Activated gamma-delta T cell (primary cell): ENCODE data around the gene UNC93A.
"Not testable (repeated sequence)": the region's sequence is repeated elsewhere in the genome, so short reads cannot be mapped to it uniquely, and the experiment has no call there.

Source experiments
- DNase-seq: peaks from one replicate; lab custom pipeline; 2025; lab: John Stamatoyannopoulos, UW

The UNC93A gene

DNA sequence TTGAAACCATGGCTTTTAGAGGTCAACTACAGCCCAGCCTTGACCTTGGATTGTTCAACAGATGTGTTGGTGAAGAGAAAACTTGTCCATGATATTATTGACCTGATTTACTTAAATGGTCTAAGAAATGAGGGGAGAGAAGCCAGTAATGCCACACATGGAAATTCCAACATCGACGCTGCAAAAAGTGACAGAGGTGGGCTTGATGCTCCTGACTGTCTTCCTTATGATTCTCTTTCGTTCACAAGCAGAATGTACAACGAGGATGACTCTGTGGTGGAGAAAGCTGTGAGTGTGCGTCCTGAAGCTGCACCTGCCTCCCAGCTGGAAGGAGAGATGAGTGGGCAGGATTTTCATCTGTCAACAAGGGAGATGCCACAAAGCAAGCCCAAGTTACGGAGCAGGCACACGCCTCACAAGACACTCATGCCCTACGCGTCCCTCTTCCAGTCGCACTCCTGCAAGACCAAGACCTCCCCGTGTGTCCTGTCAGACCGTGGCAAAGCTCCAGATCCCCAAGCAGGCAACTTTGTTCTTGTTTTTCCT is 50.0 kb downstream of the UNC93A start:
- DNase-seq, result no peak

- DNase-seq, result no peak
Measured at GRCh38 chr6:167341665-167342655, 50.8 kb downstream of the UNC93A start.

GRCh38 chr6:167342879-167343610 is 51.9 kb downstream of the UNC93A start:
- no peak for DNase-seq

GRCh38 chr6:167345348-167345747 is 54.2 kb downstream of the UNC93A start:
- DNase-seq, result no peak

DNA sequence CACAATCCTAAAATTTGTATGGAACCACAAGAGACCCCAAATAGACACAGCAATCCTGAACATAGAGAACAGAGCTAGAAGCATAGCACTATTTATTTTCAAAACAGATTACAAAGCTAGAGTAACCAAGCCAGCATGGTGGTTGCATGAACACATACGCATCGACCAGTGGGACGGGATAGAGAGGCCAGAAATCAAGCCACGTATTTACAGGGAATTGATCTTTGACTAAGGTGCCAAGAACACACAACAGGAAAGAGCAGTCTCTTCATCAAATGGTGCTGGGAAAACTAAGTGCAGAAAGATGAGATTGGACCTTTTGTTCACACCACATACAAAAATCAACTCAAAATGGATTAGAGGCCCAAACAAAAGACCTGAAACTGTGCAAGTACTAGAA is 54.8 kb downstream of the UNC93A start:
- no peak for DNase-seq

- DNase-seq, result no peak
Measured at GRCh38 chr6:167347226-167347625, 56.1 kb downstream of the UNC93A start.

GRCh38 chr6:167349631-167350274 is 58.6 kb downstream of the UNC93A start:
- DNase-seq, result no peak

- no peak for DNase-seq
Measured at GRCh38 chr6:167350275-167350696, 59.2 kb downstream of the UNC93A start.

DNA sequence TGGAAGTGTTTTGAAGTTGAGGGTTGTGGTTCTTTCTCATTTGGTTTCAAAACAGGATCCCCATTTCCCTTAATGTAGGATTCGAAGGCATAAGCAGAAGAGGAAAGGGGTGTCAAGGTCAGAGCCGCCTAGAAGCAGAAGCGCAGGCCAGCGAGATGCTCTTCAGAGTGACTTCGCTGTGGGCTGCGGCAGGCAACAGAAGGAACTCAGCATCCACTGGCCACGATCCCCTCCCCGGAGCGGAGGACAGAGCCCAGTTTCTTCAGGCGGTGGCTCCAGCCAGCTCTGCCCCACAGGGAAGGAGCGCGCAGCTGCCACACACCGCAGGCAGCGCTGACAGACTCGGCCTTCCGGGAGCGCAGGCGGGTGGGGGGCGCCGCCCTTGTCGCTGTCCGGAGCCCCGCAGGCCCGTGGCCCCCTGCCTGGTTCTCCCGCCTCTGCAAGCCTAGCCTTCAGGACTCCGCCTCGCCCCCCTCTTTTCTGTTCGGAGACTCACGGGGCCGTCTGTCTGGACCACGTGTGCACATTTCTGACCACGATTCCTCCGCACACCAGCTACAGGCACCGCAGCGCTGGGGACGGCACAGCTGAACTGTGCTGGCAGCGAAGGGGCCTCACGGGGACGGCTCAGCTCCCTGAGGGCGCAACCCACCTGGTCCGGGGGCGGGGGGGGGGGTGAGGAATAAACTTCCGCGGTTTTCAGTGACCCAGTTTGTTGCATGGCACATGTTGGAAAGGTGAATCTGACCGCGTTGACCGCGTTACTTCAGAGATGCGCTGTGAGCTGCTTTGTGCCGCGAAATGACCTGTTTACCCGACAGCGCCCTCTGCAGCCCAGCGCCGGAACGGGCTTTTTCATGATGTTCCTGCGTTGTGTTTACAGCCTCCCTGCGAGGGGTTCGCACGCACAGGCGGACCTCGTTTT is 59.9 kb downstream of the UNC93A start:
- DNase-seq, result peak; percentile 57

DNA sequence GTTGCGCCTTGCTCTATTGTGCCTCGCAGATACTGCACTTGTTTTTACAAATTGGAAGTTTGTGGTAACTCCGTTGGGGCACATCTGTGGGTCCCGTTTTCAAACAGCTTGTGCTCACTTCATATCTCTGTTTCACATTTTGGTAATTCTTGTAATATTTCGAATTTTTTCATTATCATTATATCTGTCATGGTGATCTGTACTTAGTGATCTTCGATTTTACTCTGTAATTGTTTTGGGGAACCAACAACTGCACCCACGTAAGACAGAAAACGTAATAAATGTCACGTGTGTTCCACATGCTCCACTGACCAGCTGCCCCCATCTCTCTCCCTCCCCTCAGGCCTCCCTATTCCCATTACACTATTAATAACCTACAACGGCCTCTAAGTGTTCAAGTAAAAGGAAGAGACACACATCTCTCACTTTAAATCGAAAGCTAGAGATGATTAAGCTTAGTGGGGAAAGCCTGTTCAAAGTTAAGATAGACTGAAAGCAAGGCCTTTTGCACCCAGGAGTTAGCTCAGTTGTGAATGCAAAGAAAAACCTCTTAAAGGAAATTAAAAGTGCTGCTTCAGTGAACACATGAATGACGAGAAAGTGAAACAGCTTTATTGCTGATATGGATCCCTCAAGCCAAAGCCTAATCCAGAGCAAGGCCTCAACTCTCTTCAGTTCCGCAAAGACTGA is 60.7 kb downstream of the UNC93A start:
- no peak for DNase-seq

DNA sequence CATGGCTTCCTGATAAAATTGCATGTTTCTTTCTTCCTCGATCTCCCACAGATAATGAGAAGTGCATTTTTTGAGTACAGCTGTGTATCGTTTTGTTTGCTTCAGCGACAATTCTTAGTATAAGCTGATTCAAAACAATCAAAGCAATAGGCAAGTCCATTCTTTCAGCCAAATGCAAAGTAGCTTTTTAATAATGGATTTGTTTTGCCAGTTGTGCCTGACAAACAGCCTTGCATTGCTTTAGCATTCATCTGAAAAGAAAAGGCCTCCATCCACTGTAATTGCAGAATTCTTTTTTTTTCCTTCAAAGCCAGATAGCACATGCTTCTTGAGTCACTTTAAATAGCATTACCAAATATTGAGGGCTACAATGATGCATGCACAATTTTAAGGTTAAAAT is 65.8 kb downstream of the UNC93A start:
- DNase-seq, result no peak

DNA sequence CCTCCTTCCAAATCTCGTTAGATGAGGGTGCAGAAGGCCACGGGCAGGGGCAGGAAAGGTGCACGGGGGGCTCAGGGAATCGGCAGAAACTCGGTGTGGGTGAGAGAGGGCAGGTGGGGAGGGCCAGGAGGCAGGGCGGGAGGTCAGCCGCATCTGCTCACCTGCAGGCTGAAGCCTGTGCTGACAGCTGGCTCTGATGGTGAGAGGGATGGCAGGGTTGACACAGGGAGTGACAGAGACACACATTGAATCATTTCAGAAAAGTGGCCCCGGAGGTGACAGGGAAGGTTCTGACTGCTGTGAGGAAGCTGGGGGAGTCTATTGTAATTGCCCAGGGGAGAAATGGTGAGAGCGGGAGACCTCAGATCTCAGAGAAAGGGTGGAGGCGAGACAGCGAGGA is 67.3 kb downstream of the UNC93A start:
- not testable (repeated sequence) for DNase-seq

DNA sequence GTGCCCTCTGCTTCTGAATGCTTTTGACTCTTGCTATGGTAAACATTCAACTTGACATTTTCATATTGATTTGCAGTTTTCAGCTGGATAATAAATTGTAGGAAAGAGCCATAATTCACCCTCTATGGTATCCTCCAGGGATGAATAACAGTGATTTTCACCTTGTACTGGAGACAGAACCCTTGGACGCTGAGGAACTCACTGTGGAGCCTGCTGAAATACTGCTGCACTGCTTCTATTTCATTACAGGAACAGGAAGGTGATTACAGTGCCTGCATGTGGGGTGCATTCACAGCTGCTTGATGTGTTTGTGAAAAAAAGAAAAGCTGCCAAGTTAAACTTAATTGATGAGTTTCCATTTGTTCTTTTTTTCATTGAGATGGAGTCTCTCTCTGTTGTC is 70.1 kb downstream of the UNC93A start:
- not testable (repeated sequence) for DNase-seq
